HepG2 (cell line): ENCODE results near the gene C1orf159. TPM values are rescaled to one million over a fixed set of nuclear protein-coding genes. Genes with fewer than 3 reads are reported as not detected.

Experiments
- ATAC-seq: fragments of 200-7000 bp; cut with Tn5 transposase; 3 replicates; pipeline ENCODE4 v1.9.1; 2020; ENCODE audit warnings: mild to moderate bottlenecking, moderate library complexity
- BruUV-seq: library from RNA; stranded (reverse); fragments of 400-500 nt; replicated peaks from 2 replicates; lab custom pipeline; 2021; lab: Mats Ljungman, UMichigan
- CTCF ChIA-PET: fragments of 300-600 bp; formaldehyde crosslinking; extraction: SDS; loops from one replicate; lab custom pipeline; 2021; ENCODE audit warnings: low total read pairs, inconsistent platforms, low intra/inter-chr PET ratio; lab: Yijun Ruan, JAX
- POLR2A ChIA-PET: fragments of 350-600 bp; sonication (Branson Sonifier 250); formaldehyde crosslinking; loops from one replicate; lab custom pipeline; 2020; ENCODE audit warnings: antibody characterized with exemption, inconsistent platforms; lab: Yijun Ruan, JAX
- DNase-seq: peaks from one replicate; pipeline ENCODE4 v3.0.0-alpha.2; 2015; ENCODE audit warnings: low spot score
- FAIRE-seq: peaks from 3 replicates; lab custom pipeline; 2011; peaks lifted over from hg19 to GRCh38; lab: Jason Lieb, UNC
- H2AFZ ChIP-seq: one replicate; pipeline ENCODE4 v1.6.1; 2011; ENCODE audit warnings: low read length, inconsistent platforms
- H3K27ac ChIP-seq: fragments of 300-600 bp; 3 replicates; pipeline ENCODE4 v1.8.0; 2011; ENCODE audit warnings: mixed run types, mild to moderate bottlenecking, mixed read lengths, low read length, inconsistent platforms; ENCODE audit not compliant: insufficient read depth; ENCODE audit errors: extremely low read length
- H3K27me3 ChIP-seq, 2 experiments: fragments of 200-600 bp in 1 of 2; 2 replicates in 1 of 2; 3 replicates in 1 of 2; pipeline versions ENCODE4 v1.6.0 to v1.8.0; 2011; ENCODE audit warnings: low read length in 2 of 2, mild to moderate bottlenecking in 2 of 2, moderate library complexity in 2 of 2, inconsistent platforms in 1 of 2; ENCODE audit not compliant: insufficient read depth in 2 of 2, control insufficient read depth in 1 of 2
- H3K36me3 ChIP-seq, 2 experiments: fragments of 200-600 bp in 1 of 2; replicated peaks in 1 of 2; 2 replicates in 1 of 2; 3 replicates in 1 of 2; pipeline versions ENCODE4 v1.5.1 to v1.8.0; 2011; ENCODE audit warnings: low read length in 2 of 2, inconsistent platforms in 1 of 2; ENCODE audit not compliant: insufficient read depth in 2 of 2, control insufficient read depth in 1 of 2
- H3K4me1 ChIP-seq: 2 replicates; pipeline ENCODE4 v1.5.1; 2012; ENCODE audit warnings: low read length, inconsistent platforms; ENCODE audit not compliant: insufficient read depth
- H3K4me2 ChIP-seq: 2 replicates; pipeline ENCODE4 v1.6.0; 2011; ENCODE audit warnings: low read depth, low read length, inconsistent platforms
- H3K4me3 ChIP-seq, 3 experiments: fragments of 200-600 bp in 1 of 3; sonication (generic), shearing (Covaris generic) in 1 of 3; replicated peaks in 1 of 3; 2 replicates each; pipeline ENCODE4 v1.5.1; 2011 to 2016; ENCODE audit warnings: low read length in 3 of 3, inconsistent platforms in 2 of 3, low read depth in 2 of 3, mild to moderate bottlenecking in 2 of 3, control low read depth in 1 of 3, mixed read lengths in 1 of 3; ENCODE audit not compliant: insufficient read depth in 1 of 3
- H3K79me2 ChIP-seq: one replicate; pipeline ENCODE4 v1.6.1; 2011; ENCODE audit warnings: low read length, inconsistent platforms; ENCODE audit not compliant: insufficient read depth
- H3K9ac ChIP-seq: 2 replicates; pipeline ENCODE4 v1.6.0; 2011; ENCODE audit warnings: mild to moderate bottlenecking, low read depth, low read length, inconsistent platforms; ENCODE audit not compliant: insufficient read depth
- H3K9me3 ChIP-seq: 2 replicates; pipeline ENCODE4 v1.5.1; 2012; ENCODE audit warnings: mild to moderate bottlenecking, low read length
- H4K20me1 ChIP-seq: 2 replicates; pipeline ENCODE4 v1.6.0; 2011; ENCODE audit warnings: inconsistent platforms, mild to moderate bottlenecking, low read length, moderate library complexity; ENCODE audit not compliant: insufficient read depth
- CHD4 ChIP-seq: fragments of 200-600 bp; sonication (generic); IDR thresholded peaks from 2 replicates; pipeline ENCODE4 v1.7.0; 2017; ENCODE audit warnings: mild to moderate bottlenecking, low read length, borderline replicate concordance
- DNMT1 ChIP-seq: sonication (generic); formaldehyde crosslinking; IDR thresholded peaks from 2 replicates; pipeline ENCODE4 v1.5.1; 2020; ENCODE audit warnings: mild to moderate bottlenecking, missing genetic modification reagents
- FOXK1 ChIP-seq: sonication (generic); formaldehyde crosslinking; IDR thresholded peaks from 2 replicates; pipeline ENCODE4 v1.4.0; 2020; ENCODE audit warnings: low read depth, missing genetic modification reagents, borderline replicate concordance
- HNRNPH1 ChIP-seq: fragments of 200-400 bp; formaldehyde crosslinking; optimal IDR thresholded peaks from 2 replicates; pipeline ENCODE3; 2017; ENCODE audit warnings: mild to moderate bottlenecking, low read depth, low read length
- IRX3 ChIP-seq: sonication (generic); formaldehyde crosslinking; IDR thresholded peaks from 2 replicates; pipeline ENCODE4 v1.8.1; 2023; ENCODE audit warnings: mild to moderate bottlenecking, low read depth, missing genetic modification reagents, borderline replicate concordance
- NR3C1 ChIP-seq: sonication (generic); formaldehyde crosslinking; IDR thresholded peaks from 2 replicates; pipeline ENCODE4 v1.4.0; 2020; ENCODE audit warnings: missing genetic modification reagents
- NRL ChIP-seq: sonication (generic); formaldehyde crosslinking; IDR thresholded peaks from 2 replicates; pipeline ENCODE4 v1.5.0; 2020; ENCODE audit warnings: missing genetic modification reagents, mild to moderate bottlenecking, moderate library complexity, borderline replicate concordance
- SP1 ChIP-seq, 2 experiments: fragments of 450-650 bp in 1 of 2; sonication (generic) in 1 of 2; formaldehyde crosslinking in 1 of 2; IDR thresholded peaks; 2 replicates each; pipeline versions ENCODE4 v1.4.0 to v1.6.1; 2016 to 2020; ENCODE audit warnings: missing genetic modification reagents in 1 of 2
- TEAD3 ChIP-seq: optimal IDR thresholded peaks from 2 replicates; pipeline ENCODE3; 2016; ENCODE audit warnings: borderline replicate concordance
- ZNF121 ChIP-seq: sonication (generic); formaldehyde crosslinking; IDR thresholded peaks from 2 replicates; pipeline ENCODE4 v1.5.0; 2020; ENCODE audit warnings: mild to moderate bottlenecking, missing genetic modification reagents
- ZNF205 ChIP-seq: IDR thresholded peaks from 2 replicates; pipeline ENCODE4 v1.6.1; 2018; ENCODE audit warnings: missing biosample characterization, missing genetic modification reagents
- ZNF7 ChIP-seq: IDR thresholded peaks from 2 replicates; pipeline ENCODE4 v1.6.1; 2016; ENCODE audit warnings: missing biosample characterization, missing genetic modification reagents
- ZNF773 ChIP-seq: sonication (generic); formaldehyde crosslinking; IDR thresholded peaks from 2 replicates; pipeline ENCODE4 v1.4.0; 2020; ENCODE audit warnings: missing genetic modification reagents, borderline replicate concordance
- WGBS: methylation state at CpG from one replicate; pipeline ENCODE4 v1.1.6; 2017; ENCODE audit warnings: low lambda C conversion rate; 5-methylcytosine and 5-hydroxymethylcytosine counted together
- in situ Hi-C: cut with HindIII; loops from 2 replicates; pipeline ENCODE4 v1.10.0; 2017; ENCODE audit warnings: low pct_unique_long_range_greater_than_20kb; ENCODE audit not compliant: extremely low pct_ligation_motif_present
- intact Hi-C: fragments of 100-400 bp; cut with micrococcal nuclease; formaldehyde crosslinking; loops from one replicate; pipeline ENCODE4 v1.10.0; 2022; ENCODE audit not compliant: unreplicated experiment
- polyA plus RNA-seq, 8 experiments: library from polyadenylated mRNA; depleted of rRNA in 3 of 8; stranded (reverse) in 7 of 8; unstranded in 1 of 8; fragments of >200 nt; fragmentation: Illumina TruSeq in 4 of 8; extraction: Trizol in 4 of 8; gene quantifications; 2 replicates each; pipeline versions ENCODE4 v1.2.1 to v1.2.3, GENCODE V29; 2011 to 2016; ENCODE audit warnings: low read depth in 4 of 8, missing spikeins in 1 of 8, mixed read lengths in 1 of 8; ENCODE audit not compliant: insufficient read depth in 1 of 8
- total RNA-seq, 5 experiments: library from RNA; depleted of rRNA; stranded (reverse); fragments of >200 nt; fragmentation: Illumina TruSeq; extraction: Trizol; gene quantifications; 2 replicates each; pipeline ENCODE4 v1.2.3, GENCODE V29; 2016; ENCODE audit warnings: low read depth in 1 of 5
- TF ChIP-seq, protein P1 (sequence below): IDR thresholded peaks from 2 replicates; pipeline ENCODE4 v1.6.1; 2012; ENCODE audit warnings: low read depth, low read length, improper control_type of control experiment
- TF ChIP-seq, protein P2 (sequence below): sonication (generic); formaldehyde crosslinking; IDR thresholded peaks from 2 replicates; pipeline ENCODE4 v1.5.0; 2020; ENCODE audit warnings: missing genetic modification reagents

C1orf159 gene
- total and polyA plus RNA-seq, 2 of the 13 experiments (the other 11 are each of a cell fraction or from before 2014, with no cell fraction given) = 3.8 to 6.7 TPM

DNA sequence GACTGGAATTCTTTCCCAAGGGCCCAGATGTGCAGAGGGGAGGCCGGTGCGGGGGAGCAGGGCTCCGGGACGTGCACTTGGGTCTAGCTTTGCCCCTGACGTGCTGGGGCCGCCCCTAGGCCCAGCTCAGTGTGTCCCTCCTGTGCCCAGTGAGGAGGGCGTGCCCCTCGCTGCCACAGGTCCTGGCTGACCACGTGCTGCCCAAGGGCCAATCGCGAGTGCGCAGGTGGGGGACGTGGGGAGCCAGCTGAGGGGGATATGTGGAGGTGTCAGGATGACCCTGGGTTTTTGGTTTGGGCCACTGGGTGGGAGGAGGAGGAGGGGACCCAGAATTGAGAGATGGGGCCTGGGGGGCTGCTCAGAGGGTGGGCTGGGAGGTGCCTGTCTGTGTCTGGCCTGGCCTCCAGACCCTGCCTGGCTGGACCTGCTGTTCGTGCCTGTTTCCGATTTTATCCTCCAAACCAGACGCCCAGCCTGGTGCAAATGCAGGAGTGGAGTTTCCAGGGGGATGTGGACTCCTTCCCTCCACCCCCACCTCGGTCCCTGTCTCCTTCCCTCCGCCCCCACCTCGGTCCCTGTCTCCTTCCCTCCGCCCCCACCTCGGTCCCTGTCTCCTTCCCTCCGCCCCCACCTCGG is 35.6 kb downstream of the C1orf159 start (continued):
- TF ChIP-seq ZNF121 (CRISPR knock-in tag) = peak; percentile 39; the same call in 1 of the 2 replicates
- peak; percentile 46 for TF ChIP-seq ZNF7 (CRISPR knock-in tag)

DNA sequence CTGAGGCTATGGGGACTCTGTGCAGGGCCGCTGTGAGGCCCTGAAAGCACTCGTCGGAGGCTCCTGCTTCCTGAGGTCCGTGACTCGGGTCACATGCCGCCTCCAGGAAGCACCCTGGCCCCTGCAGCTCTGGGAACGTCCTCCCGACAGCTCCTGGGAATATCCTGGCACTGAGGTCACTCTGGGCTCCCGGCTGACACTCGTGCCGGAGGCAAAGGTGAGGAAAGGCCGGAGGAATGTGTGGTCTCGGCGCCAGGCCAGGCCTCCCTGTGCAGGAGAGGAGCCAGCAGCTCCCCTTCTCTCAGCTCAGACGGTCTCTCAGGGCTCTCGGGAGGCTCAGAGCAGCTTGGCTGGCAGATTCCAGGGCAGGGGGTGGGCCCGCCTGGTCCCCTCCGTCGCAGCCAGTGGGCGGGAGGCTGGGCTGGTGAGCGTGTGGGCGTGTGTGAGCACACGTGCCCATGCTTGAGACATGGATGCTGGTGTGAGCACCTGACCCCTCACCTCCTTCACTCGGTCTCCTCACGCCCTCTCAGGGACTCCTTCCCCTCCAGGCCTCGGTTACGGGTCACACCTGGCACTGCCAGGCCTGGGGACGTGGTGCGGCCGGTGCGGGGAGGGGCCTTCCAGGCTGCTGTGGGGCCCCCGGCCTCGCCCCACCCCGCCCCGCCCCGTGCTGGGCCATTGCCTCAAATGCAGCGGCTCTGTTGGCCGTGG is 36.3 kb downstream of the C1orf159 start:
- intact Hi-C loops = no loop called here
- Histone ChIP-seq H3K9ac (peak overlapping the region; percentile 54), H3K4me2 (peak overlapping the region; percentile 86)
- TF ChIP-seq NRL (CRISPR knock-in tag) (peak; percentile 80), CHD4 (no peak), IRX3 (CRISPR knock-in tag) (no peak), DNMT1 (0 out of 2 replicates have a peak, but pooled peaks have one; percentile 64), HNRNPH1 (no peak), SP1 (IDR thresholded peaks at IDR 0.05) (no peak), SP1 (CRISPR knock-in tag; IDR thresholded peaks at IDR 0.05) (no peak; the same call in 1 of the 2 replicates), NR3C1 (no peak), ZNF205 (CRISPR knock-in tag) (peak; percentile 82), FOXK1 (CRISPR knock-in tag) (no peak), ZNF773 (CRISPR knock-in tag) (no peak), TEAD3 (CRISPR knock-in tag) (peak; percentile 78)
- TF ChIP-seq, protein P1, sequence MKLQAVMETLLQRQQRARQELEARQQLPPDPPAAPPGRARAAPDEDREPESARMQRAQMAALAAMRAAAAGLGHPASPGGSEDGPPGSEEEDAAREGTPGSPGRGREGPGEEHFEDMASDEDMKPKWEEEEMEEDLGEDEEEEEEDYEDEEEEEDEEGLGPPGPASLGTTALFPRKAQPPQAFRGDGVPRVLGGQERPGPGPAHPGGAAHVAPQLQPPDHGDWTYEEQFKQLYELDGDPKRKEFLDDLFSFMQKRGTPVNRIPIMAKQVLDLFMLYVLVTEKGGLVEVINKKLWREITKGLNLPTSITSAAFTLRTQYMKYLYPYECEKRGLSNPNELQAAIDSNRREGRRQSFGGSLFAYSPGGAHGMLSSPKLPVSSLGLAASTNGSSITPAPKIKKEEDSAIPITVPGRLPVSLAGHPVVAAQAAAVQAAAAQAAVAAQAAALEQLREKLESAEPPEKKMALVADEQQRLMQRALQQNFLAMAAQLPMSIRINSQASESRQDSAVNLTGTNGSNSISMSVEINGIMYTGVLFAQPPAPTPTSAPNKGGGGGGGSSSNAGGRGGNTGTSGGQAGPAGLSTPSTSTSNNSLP = no peak
- TF ChIP-seq, protein P2, sequence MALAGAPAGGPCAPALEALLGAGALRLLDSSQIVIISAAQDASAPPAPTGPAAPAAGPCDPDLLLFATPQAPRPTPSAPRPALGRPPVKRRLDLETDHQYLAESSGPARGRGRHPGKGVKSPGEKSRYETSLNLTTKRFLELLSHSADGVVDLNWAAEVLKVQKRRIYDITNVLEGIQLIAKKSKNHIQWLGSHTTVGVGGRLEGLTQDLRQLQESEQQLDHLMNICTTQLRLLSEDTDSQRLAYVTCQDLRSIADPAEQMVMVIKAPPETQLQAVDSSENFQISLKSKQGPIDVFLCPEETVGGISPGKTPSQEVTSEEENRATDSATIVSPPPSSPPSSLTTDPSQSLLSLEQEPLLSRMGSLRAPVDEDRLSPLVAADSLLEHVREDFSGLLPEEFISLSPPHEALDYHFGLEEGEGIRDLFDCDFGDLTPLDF (CRISPR knock-in tag) = no peak

More for the DNA sequence above, 36.3 kb downstream of the C1orf159 start:
- 0% methylated on average over 7 of the region's 38 CpGs for WGBS
- no peak for FAIRE-seq
- POLR2A ChIA-PET = interaction anchor here (1.0 to 1.8 kb wide), 6 partner anchors 9 to 45 kb away, joined by 3 to 11 read pairs (median 5); no protein-coding TSS in a partner anchor
- Histone ChIP-seq H3K4me1 (peaks cover 14% of the 10 kb centered on the region), H3K36me3 (no peaks in the 10 kb centered on the region), H2AFZ (no peak overlapping the region), H4K20me1 (no peaks in the 10 kb centered on the region), H3K27ac (peak overlapping the region; percentile 8), H3K9me3 (no peaks in the 10 kb centered on the region), H3K27me3 (peaks cover 7 to 12% of the 10 kb centered on the region in 2 experiments; a peak in 4 of 5 replicates), H3K79me2 (no peaks in the 10 kb centered on the region), H3K4me3 (peak overlapping the region; percentile 28 to 64 (median 37); a peak in 5 of 6 replicates)
- ATAC-seq = peak; percentile 82
- no TSS peak for BruUV-seq
- peak; percentile 79 for DNase-seq
- CTCF ChIA-PET = no interaction called here
- in situ Hi-C loops = no loop called here
